ENCODE measurements around the gene TMOD3.
"Not testable (repeated sequence)": the region's sequence is repeated elsewhere in the genome, so short reads cannot be mapped to it uniquely, and the experiment has no call there.

TMOD3 gene

GRCh38 chr15:51829376-51830275 is at the start of gene TMOD3:
Gene TMOD3, plus strand, starts transcription at chr15:51829653. Its CDS starts 33,232 bp downstream, at chr15:51862885.
- peak; percentile 87 for DNase-seq

- DNase-seq: no peak
Observed at GRCh38 chr15:51780636-51781035, 48.8 kb upstream of the TMOD3 start.

- DNase-seq: no peak
Observed at GRCh38 chr15:51781506-51781905, 47.9 kb upstream of the TMOD3 start.

- no peak for DNase-seq
Observed at GRCh38 chr15:51782357-51782896, 47.0 kb upstream of the TMOD3 start.

GRCh38 chr15:51783967-51784366 is 45.5 kb upstream of the TMOD3 start:
- DNase-seq: no peak

GRCh38 chr15:51787130-51787529 is 42.3 kb upstream of the TMOD3 start:
- not testable (repeated sequence) for DNase-seq

- DNase-seq: not testable (repeated sequence)
Observed at GRCh38 chr15:51792474-51792873, 37.0 kb upstream of the TMOD3 start.

- DNase-seq: no peak
Observed at GRCh38 chr15:51793521-51794305, 35.7 kb upstream of the TMOD3 start.

GRCh38 chr15:51796847-51797401 is 32.5 kb upstream of the TMOD3 start:
- no peak for DNase-seq

GRCh38 chr15:51798281-51798680 is 31.2 kb upstream of the TMOD3 start:
- DNase-seq: no peak

- DNase-seq: no peak
Observed at GRCh38 chr15:51799282-51800252, 29.9 kb upstream of the TMOD3 start.

- DNase-seq: no peak
Observed at GRCh38 chr15:51801391-51801835, 28.0 kb upstream of the TMOD3 start.

GRCh38 chr15:51802593-51802992 is 26.9 kb upstream of the TMOD3 start:
- DNase-seq: no peak

GRCh38 chr15:51803965-51804364 is 25.5 kb upstream of the TMOD3 start:
- DNase-seq: no peak

GRCh38 chr15:51806123-51806522 is 23.3 kb upstream of the TMOD3 start:
- DNase-seq: no peak

- DNase-seq: no peak
Observed at GRCh38 chr15:51809457-51809856, 20.0 kb upstream of the TMOD3 start.

- no peak for DNase-seq
Observed at GRCh38 chr15:51812598-51812997, 16.9 kb upstream of the TMOD3 start.

- DNase-seq: no peak
Observed at GRCh38 chr15:51814606-51815005, 14.8 kb upstream of the TMOD3 start.

- no peak for DNase-seq
Observed at GRCh38 chr15:51816611-51817010, 12.8 kb upstream of the TMOD3 start.

- no peak for DNase-seq
Observed at GRCh38 chr15:51818150-51818549, 11.3 kb upstream of the TMOD3 start.

- no peak for DNase-seq
Observed at GRCh38 chr15:51825698-51826097, 3.8 kb upstream of the TMOD3 start.

All from stimulated activated naive CD4-positive, alpha-beta T cell treated with Interleukin-2 at 50 U/mL for 16 hours (primary cell).